ENCODE data around the gene TLR5. TPM values are rescaled to one million over a fixed set of nuclear protein-coding genes. Genes with fewer than 3 reads are reported as not detected.
"Not testable (repeated sequence)": the region's sequence is repeated elsewhere in the genome, so short reads cannot be mapped to it uniquely, and the experiment has no call there.

Gene TLR5
- total RNA-seq, 1 donor from 2014 or later: 2.8 TPM

GRCh38 chr1:223177681-223178080 is 34.6 kb upstream of the TLR5 start:
- Mint-ChIP-seq H3K9me3 (no peaks in the 10 kb centered on the region), H3K27ac (no peak overlapping the region), H3K27me3 (peaks cover 13% of the 10 kb centered on the region), H3K4me3 (no peak overlapping the region), H3K4me1 (ENCODE audit: unreplicated experiment) (peaks cover 19% of the 10 kb centered on the region), H3K36me3 (no peaks in the 10 kb centered on the region)
- no peak for DNase-seq (ENCODE audit: extremely low spot score, unreplicated experiment)
- no peak for TF ChIP-seq CTCF (conservative IDR thresholded peaks at IDR 0.05)

DNA sequence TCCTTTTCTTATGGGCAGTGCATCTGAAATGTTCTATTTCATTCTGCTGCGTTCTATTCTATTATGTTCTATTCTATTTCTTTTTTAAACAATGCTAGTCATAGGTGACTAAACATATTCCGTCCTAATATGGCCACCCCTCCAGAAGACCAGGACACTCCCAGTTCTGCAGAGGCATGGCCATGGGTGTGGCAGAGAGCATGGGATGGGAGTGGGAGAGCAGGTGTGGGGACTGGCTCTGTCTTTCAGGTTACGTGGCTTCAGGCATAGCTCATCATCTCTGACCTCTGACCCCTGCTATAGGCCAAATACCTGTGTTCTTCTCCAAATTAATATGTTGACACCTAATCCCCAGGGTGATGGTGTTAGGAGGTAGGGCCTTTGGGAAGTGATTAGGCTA is 33.4 kb upstream of the TLR5 start:
- Mint-ChIP-seq H3K27ac (peak overlapping the region; percentile 46), H3K4me3 (no peak overlapping the region), H3K9me3 (no peaks in the 10 kb centered on the region), H3K36me3 (no peaks in the 10 kb centered on the region), H3K27me3 (peaks cover 10% of the 10 kb centered on the region), H3K4me1 (ENCODE audit: unreplicated experiment) (peaks cover 19% of the 10 kb centered on the region)
- no peak for TF ChIP-seq CTCF (conservative IDR thresholded peaks at IDR 0.05)
- DNase-seq (ENCODE audit: extremely low spot score, unreplicated experiment): no peak

GRCh38 chr1:223175633-223176032 is 32.6 kb upstream of the TLR5 start:
- peaks cover 12% of the 10 kb centered on the region for H3K4me1 Mint-ChIP-seq (ENCODE audit: unreplicated experiment)

GRCh38 chr1:223175032-223175431 is 32.0 kb upstream of the TLR5 start:
- no peaks in the 10 kb centered on the region for H3K36me3 Mint-ChIP-seq
- H3K4me3 Mint-ChIP-seq: no peak overlapping the region
- TF ChIP-seq CTCF (conservative IDR thresholded peaks at IDR 0.05): peak; percentile 28
- DNase-seq (ENCODE audit: extremely low spot score, unreplicated experiment): no peak
- H3K27me3 Mint-ChIP-seq: peaks cover 3% of the 10 kb centered on the region
- H3K9me3 Mint-ChIP-seq: no peaks in the 10 kb centered on the region
- H3K4me1 Mint-ChIP-seq (ENCODE audit: unreplicated experiment): peaks cover 8% of the 10 kb centered on the region
- no peak overlapping the region for H3K27ac Mint-ChIP-seq

More at GRCh38 chr1:223175633-223176032, 32.6 kb upstream of the TLR5 start:
- no peak for DNase-seq (ENCODE audit: extremely low spot score, unreplicated experiment)
- Mint-ChIP-seq H3K27ac (no peak overlapping the region), H3K36me3 (no peaks in the 10 kb centered on the region), H3K9me3 (no peaks in the 10 kb centered on the region), H3K4me3 (peak overlapping the region; percentile 21), H3K27me3 (peaks cover 5% of the 10 kb centered on the region)
- no peak for TF ChIP-seq CTCF (conservative IDR thresholded peaks at IDR 0.05)

- not testable (repeated sequence) for H3K9me3 Mint-ChIP-seq; H3K27ac Mint-ChIP-seq; H3K4me3 Mint-ChIP-seq; DNase-seq (ENCODE audit: extremely low spot score, unreplicated experiment); H3K4me1 Mint-ChIP-seq (ENCODE audit: unreplicated experiment); H3K27me3 Mint-ChIP-seq; H3K36me3 Mint-ChIP-seq
Observed at GRCh38 chr1:223169458-223169857, 26.4 kb upstream of the TLR5 start.

GRCh38 chr1:223161321-223161720 is 18.3 kb upstream of the TLR5 start:
- Mint-ChIP-seq H3K9me3 (peaks cover 4% of the 10 kb centered on the region), H3K27ac (no peak overlapping the region), H3K36me3 (no peaks in the 10 kb centered on the region), H3K4me3 (no peak overlapping the region), H3K27me3 (peaks cover 13% of the 10 kb centered on the region), H3K4me1 (ENCODE audit: unreplicated experiment) (no peaks in the 10 kb centered on the region)
- DNase-seq (ENCODE audit: extremely low spot score, unreplicated experiment): no peak
- TF ChIP-seq CTCF (conservative IDR thresholded peaks at IDR 0.05): peak; percentile 28

Data from type B pancreatic cell (in vitro differentiated cells).